Stimulated activated CD4-positive, alpha-beta T cell treated with anti-CD3 and anti-CD28 coated beads, Interleukin-4, amount 100 ng/mL, for 4 hours (primary cell): ENCODE measurements around the gene GLIPR1.
"Not testable (repeated sequence)": the region's sequence is repeated elsewhere in the genome, so short reads cannot be mapped to it uniquely, and the experiment has no call there.

Experiments used
- DNase-seq, 2 experiments: peaks; one replicate each; pipeline ENCODE4 v3.0.0-alpha.2; 2020

Gene GLIPR1

DNA sequence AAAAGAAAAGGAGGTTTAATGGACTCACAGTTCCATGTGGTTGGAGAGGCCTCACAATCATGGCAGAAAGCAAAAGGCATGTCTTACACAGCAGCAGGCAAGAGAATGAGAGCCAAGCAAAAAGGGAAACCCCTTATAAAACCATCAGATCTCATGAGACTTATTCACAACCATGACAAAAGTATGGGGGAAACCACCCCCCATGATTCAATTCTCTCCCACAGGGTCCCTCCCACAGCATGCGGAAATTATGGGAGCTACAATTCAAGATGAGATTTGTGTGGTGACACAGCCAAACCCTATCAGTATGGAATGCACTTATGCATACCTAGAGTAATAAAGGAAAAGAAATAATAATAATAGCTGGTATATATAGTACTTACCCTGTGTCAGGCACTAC lies 4.5 kb upstream of the GLIPR1 start:
- DNase-seq: no peak

DNA sequence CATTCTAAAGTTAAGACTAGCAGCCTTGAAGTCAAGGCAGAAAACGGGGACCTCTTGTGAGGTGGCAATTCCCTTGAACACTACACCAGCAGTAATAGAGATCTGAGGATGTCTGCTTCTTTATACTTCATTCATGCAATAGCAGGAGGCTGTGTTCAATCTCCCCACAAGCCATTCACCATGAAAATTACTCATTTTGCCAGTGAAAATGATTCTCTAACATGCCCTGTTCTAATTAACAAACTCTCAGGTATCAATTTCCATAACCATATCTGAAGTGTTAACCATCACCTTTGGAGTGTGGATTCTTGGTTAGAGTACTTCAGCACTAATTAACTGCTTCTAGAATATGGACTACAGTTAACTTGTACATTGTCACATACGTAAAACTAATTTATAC lies 3.4 kb upstream of the GLIPR1 start:
- DNase-seq: no peak

GRCh38 chr12:75478116-75478794 lies 2.3 kb upstream of the GLIPR1 start:
- peak in 1 of 2 experiments; percentile 17 for DNase-seq

DNA sequence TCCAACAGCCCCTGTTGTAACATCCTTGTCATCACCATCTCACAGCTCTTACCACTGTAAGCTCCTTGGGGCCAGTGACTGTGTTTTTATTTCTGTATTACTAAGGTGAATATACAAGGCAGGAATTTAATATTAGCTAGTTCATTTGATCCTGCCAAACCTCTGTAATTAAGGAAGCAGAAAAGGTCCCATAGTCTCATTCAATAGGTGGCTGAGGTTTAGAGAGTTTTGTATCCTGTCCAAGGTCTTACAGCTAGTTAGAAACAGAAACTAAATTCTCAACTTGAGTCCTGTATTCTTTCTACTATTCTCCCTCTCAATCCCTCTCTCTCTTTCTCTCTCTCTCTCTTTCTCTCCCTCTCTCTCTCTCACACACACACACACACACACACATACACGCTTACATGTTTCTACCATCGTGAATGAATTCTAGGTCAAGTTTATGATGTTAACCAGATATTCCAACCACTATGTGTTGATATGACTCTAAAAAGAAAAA lies 543 bp upstream of the GLIPR1 start:
- no peak for DNase-seq

- no peak for DNase-seq
Observed at GRCh38 chr12:75481013-75481705, 604 bp downstream of the GLIPR1 start.

GRCh38 chr12:75481774-75482173 lies 1.2 kb downstream of the GLIPR1 start:
- no peak for DNase-seq

DNA sequence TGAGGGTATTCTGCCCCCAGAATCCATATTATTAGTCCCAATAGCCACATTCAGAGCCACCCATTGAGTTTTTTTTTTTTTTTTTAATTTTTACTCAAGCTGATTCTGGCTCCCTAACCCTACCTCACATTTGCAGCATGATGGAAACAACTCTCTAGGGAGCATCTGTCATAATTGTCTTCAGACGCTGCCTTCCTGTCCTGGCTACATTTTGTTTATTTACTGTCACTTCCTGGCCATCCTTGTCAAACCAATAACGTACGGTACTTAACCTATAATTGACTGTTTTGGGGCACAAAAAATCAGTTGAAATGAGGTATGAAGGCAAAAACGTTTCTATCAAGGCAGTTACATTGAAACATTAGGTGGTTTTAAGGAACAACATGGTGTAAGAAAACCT lies 2.1 kb downstream of the GLIPR1 start:
- DNase-seq: no peak

GRCh38 chr12:75483431-75483830 lies 2.9 kb downstream of the GLIPR1 start:
- DNase-seq: no peak

DNA sequence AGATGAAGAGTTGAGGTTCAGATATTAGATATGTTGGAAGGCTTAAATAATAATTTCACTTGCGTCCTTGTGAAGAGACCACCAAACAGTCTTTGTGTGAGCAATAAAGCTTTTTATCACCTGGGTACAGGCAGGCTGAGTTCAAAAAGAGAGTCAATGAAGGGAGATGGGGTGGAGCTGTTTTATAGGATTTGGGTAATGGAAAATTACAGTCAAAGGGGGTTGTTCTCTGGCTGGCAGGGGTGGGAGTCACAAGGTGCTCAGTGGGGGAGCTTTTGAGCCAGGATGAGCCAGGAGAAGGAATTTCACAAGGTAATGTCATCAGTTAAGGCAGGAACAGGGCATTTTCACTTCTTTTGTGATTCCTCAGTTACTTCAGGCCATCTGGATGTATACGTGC lies 3.9 kb downstream of the GLIPR1 start:
- not testable (repeated sequence) for DNase-seq

GRCh38 chr12:75487308-75487707 lies 6.8 kb downstream of the GLIPR1 start:
- no peak for DNase-seq

GRCh38 chr12:75488553-75488952 lies 8.0 kb downstream of the GLIPR1 start:
- no peak for DNase-seq

- DNase-seq: no peak
Observed at GRCh38 chr12:75489187-75489586, 8.6 kb downstream of the GLIPR1 start.

DNA sequence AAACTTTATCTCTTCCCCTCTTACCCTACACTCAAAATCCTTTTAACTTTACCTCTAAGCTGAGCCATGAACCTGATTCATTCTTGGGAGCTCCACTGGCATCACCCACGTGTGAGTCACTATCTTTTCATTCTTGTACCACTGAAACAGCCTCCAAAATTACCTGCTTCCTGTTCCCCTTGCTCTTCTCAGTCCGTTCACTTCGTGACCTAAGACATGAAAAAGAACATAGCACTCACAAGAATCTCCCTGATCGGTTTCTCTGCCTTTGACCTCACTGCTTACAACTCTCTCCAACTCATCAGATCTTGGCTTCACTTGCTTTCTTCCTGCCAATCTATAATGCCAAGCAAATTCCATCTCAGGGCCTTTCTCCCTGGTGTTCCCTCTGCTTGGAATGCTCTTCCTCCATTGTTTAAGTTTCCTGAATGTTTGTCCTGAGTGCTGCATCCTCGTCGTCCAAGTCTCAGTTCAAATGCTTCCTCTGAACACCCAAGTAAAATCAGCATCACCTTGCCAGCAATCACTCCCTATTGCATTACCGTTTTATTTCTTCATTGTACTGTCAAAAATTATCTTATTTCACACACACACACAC lies 9.2 kb downstream of the GLIPR1 start:
- peak in 1 of 2 experiments; percentile 43 for DNase-seq

- no peak for DNase-seq
Observed at GRCh38 chr12:75491169-75491568, 10.6 kb downstream of the GLIPR1 start.

- no peak for DNase-seq
Observed at GRCh38 chr12:75503459-75503858, 22.9 kb downstream of the GLIPR1 start.

DNA sequence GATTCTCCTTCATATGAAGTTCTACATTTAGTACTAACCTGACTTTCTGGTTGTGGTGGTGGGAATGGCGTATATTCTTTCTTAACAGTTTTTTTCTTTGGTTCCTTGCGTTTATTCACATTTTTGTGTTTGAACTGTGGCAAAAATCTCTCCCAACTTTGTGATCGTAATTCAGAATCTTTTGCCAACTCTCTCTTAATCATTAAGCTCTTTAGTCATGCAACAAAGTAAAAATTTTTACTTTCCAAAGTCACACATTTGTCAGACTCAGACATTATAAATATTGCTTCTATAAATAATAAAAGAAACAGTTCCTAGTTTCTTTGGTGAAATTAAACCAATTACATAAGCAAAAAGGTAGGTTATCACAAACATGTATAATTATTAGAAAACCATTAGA lies 23.3 kb downstream of the GLIPR1 start:
- no peak for DNase-seq

- no peak for DNase-seq
Observed at GRCh38 chr12:75505706-75506312, 25.3 kb downstream of the GLIPR1 start.

GRCh38 chr12:75507086-75507485 lies 26.5 kb downstream of the GLIPR1 start:
- DNase-seq: no peak

DNA sequence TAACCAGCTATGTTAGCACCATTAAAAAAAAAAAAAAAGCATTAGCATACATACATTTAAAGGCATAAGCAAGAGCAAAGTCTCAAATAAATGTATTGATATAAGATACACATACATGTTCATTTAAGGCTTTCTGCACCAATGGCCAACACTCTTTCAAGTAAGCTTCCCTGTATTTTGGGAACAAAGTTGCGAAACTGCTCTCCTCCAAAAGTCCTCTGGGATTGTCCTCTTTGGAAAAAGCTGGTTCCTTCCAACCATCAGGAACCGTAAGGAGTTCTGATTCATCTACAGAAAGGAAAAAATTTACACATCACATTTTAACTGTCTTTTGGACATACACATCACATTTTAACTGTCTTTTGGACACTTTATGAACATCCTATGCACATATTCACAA lies 27.6 kb downstream of the GLIPR1 start:
- DNase-seq: no peak

DNA sequence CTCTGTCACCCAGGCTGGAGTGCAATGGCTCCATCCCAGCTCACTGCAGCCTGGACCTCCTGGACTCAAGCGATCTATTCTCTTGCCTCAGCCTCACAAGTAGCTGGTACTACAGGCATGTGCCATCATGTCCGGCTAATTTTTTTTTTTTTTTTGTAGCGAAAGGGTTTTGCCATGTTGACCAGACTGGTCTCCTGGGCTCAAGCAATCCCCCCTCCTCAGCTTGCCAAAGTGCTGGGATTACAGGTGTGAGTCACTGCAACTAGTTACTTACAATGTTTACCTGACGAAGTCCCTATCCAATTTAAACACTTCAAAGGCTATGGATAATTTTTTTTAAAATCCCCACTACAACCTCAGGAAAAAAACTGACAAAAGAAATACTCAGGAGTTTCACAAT lies 29.1 kb downstream of the GLIPR1 start:
- no peak for DNase-seq

GRCh38 chr12:75511116-75512048 lies 30.8 kb downstream of the GLIPR1 start, which contains the start of gene KRR1:
Gene KRR1 (minus strand): TSS chr12:75511609. CDS start chr12:75511597, 12 bp downstream.
- DNase-seq: peak; percentile 75 to 92

- not testable (repeated sequence) for DNase-seq
Observed at GRCh38 chr12:75521224-75521623, 40.7 kb downstream of the GLIPR1 start.
